H9 (cell line): ENCODE data around the gene SPDYE4. TPM values are rescaled to one million over a fixed set of nuclear protein-coding genes. Genes with fewer than 3 reads are reported as not detected.

Experiments used
- DNase-seq: peaks from one replicate; pipeline ENCODE4 v3.0.0-alpha.2; 2017
- H2AFZ ChIP-seq: one replicate; pipeline ENCODE4 v1.6.1; 2013; ENCODE audit warnings: mild to moderate bottlenecking, low read length, control low read depth, moderate library complexity
- H2AK5ac ChIP-seq: 2 replicates; pipeline ENCODE4 v1.6.1; 2013; ENCODE audit warnings: low read length, control low read depth, mixed read lengths; ENCODE audit not compliant: insufficient read length
- H2BK120ac ChIP-seq: one replicate; pipeline ENCODE4 v1.6.1; 2013; ENCODE audit warnings: low read depth, mild to moderate bottlenecking, low read length, control low read depth, inconsistent platforms; ENCODE audit not compliant: poor library complexity, severe bottlenecking
- H2BK12ac ChIP-seq: 2 replicates; pipeline ENCODE4 v1.6.1; 2013; ENCODE audit warnings: low read length, control low read depth, mixed read lengths, low read depth; ENCODE audit not compliant: insufficient read length
- H2BK15ac ChIP-seq: 2 replicates; pipeline ENCODE4 v1.6.1; 2013; ENCODE audit warnings: low read depth, low read length, control low read depth
- H2BK20ac ChIP-seq: one replicate; pipeline ENCODE4 v1.6.1; 2013; ENCODE audit warnings: low read depth, mild to moderate bottlenecking, low read length, control low read depth, inconsistent platforms; ENCODE audit not compliant: poor library complexity, severe bottlenecking
- H2BK5ac ChIP-seq: 2 replicates; pipeline ENCODE4 v1.6.1; 2013; ENCODE audit warnings: low read length, control low read depth, mixed read lengths; ENCODE audit not compliant: insufficient read length
- H3K14ac ChIP-seq: 2 replicates; pipeline ENCODE4 v1.6.1; 2013; ENCODE audit warnings: low read length, control low read depth; ENCODE audit not compliant: insufficient read depth
- H3K18ac ChIP-seq: 2 replicates; pipeline ENCODE4 v1.6.1; 2013; ENCODE audit warnings: low read depth, mild to moderate bottlenecking, mixed read lengths, low read length, control low read depth; ENCODE audit not compliant: insufficient read length
- H3K23ac ChIP-seq: 2 replicates; pipeline ENCODE4 v1.6.1; 2013; ENCODE audit warnings: low read length, control low read depth, mixed read lengths, low read depth; ENCODE audit not compliant: insufficient read length
- H3K23me2 ChIP-seq: 2 replicates; pipeline ENCODE4 v1.6.1; 2013; ENCODE audit warnings: low read depth, mild to moderate bottlenecking, mixed read lengths, low read length, control low read depth; ENCODE audit not compliant: insufficient read length, poor library complexity, severe bottlenecking
- H3K27ac ChIP-seq: 2 replicates; pipeline ENCODE4 v1.5.1; 2013; ENCODE audit warnings: low read length, control low read depth, mixed read lengths, low read depth; ENCODE audit not compliant: insufficient read length
- H3K27me3 ChIP-seq: 2 replicates; pipeline ENCODE4 v1.6.1; 2013; ENCODE audit warnings: low read length, control low read depth, inconsistent platforms; ENCODE audit not compliant: insufficient read depth
- H3K4ac ChIP-seq: 2 replicates; pipeline ENCODE4 v1.6.1; 2013; ENCODE audit warnings: low read depth, mild to moderate bottlenecking, control low read depth, inconsistent platforms, low read length, moderate library complexity
- H3K4me1 ChIP-seq: 2 replicates; pipeline ENCODE4 v1.6.1; 2013; ENCODE audit warnings: low read length, control low read depth, inconsistent platforms; ENCODE audit not compliant: insufficient read depth
- H3K4me2 ChIP-seq: 2 replicates; pipeline ENCODE4 v1.6.1; 2013; ENCODE audit warnings: low read length, control low read depth, mixed read lengths; ENCODE audit not compliant: insufficient read length, insufficient read depth
- H3K56ac ChIP-seq: 2 replicates; pipeline ENCODE4 v1.6.1; 2013; ENCODE audit warnings: low read depth, mild to moderate bottlenecking, mixed read lengths, low read length, control low read depth; ENCODE audit not compliant: insufficient read length
- H3K79me1 ChIP-seq: 2 replicates; pipeline ENCODE4 v1.6.1; 2013; ENCODE audit warnings: low read depth, mild to moderate bottlenecking, moderate library complexity, low read length, control low read depth, inconsistent platforms; ENCODE audit not compliant: insufficient read depth, poor library complexity, severe bottlenecking
- H3K79me2 ChIP-seq: 2 replicates; pipeline ENCODE4 v1.6.1; 2013; ENCODE audit warnings: low read length, control low read depth, inconsistent platforms; ENCODE audit not compliant: insufficient read depth
- H3K9ac ChIP-seq: 2 replicates; pipeline ENCODE4 v1.6.1; 2013; ENCODE audit warnings: low read length, control low read depth, mixed read lengths; ENCODE audit not compliant: insufficient read length; ENCODE audit errors: extremely low read depth
- H3K9me3 ChIP-seq: one replicate; pipeline ENCODE4 v1.6.1; 2013; ENCODE audit warnings: low read depth, low read length, inconsistent platforms; ENCODE audit not compliant: control insufficient read depth
- H3T11ph ChIP-seq: one replicate; pipeline ENCODE4 v1.6.1; 2013; ENCODE audit warnings: mild to moderate bottlenecking, low read length, control low read depth, inconsistent platforms
- H4K20me1 ChIP-seq: one replicate; pipeline ENCODE4 v1.6.1; 2013; ENCODE audit not compliant: control insufficient read depth, insufficient read length, insufficient read depth
- H4K5ac ChIP-seq: 2 replicates; pipeline ENCODE4 v1.6.1; 2013; ENCODE audit warnings: low read depth, mild to moderate bottlenecking, mixed read lengths, low read length, control low read depth; ENCODE audit not compliant: insufficient read length
- H4K8ac ChIP-seq: replicated peaks from 2 replicates; pipeline ENCODE4 v1.6.1; 2013; ENCODE audit warnings: low read length, control low read depth, mixed read lengths, low read depth; ENCODE audit not compliant: insufficient read length
- H4K91ac ChIP-seq: 2 replicates; pipeline ENCODE4 v1.6.1; 2013; ENCODE audit warnings: low read depth, mild to moderate bottlenecking, moderate library complexity, mixed read lengths, low read length, control low read depth; ENCODE audit not compliant: insufficient read length
- H3K27ac Mint-ChIP-seq, 3 experiments: 2 replicates in 2 of 3; 3 replicates in 1 of 3; pipeline ENCODE4 v1.8.0; 2020 to 2021; ENCODE audit warnings: mixed read lengths in 3 of 3, mild to moderate bottlenecking in 1 of 3, moderate library complexity in 1 of 3
- H3K27me3 Mint-ChIP-seq: 2 replicates; pipeline ENCODE4 v1.8.0; 2021; ENCODE audit warnings: low read depth, mild to moderate bottlenecking, moderate library complexity, mixed read lengths
- H3K36me3 Mint-ChIP-seq, 3 experiments: 2 replicates in 2 of 3; 3 replicates in 1 of 3; pipeline ENCODE4 v1.8.0; 2020 to 2021; ENCODE audit warnings: low read depth in 3 of 3, mixed read lengths in 3 of 3; ENCODE audit not compliant: insufficient read depth in 1 of 3
- H3K4me1 Mint-ChIP-seq, 2 experiments: 2 replicates each; pipeline ENCODE4 v1.8.0; 2020; ENCODE audit warnings: mixed read lengths in 2 of 2
- H3K4me3 Mint-ChIP-seq, 2 experiments: 2 replicates in 1 of 2; 3 replicates in 1 of 2; pipeline ENCODE4 v1.8.0; 2020 to 2021; ENCODE audit warnings: mild to moderate bottlenecking in 2 of 2, mixed read lengths in 2 of 2, moderate library complexity in 1 of 2
- H3K9me3 Mint-ChIP-seq, 2 experiments: 2 replicates in 1 of 2; 3 replicates in 1 of 2; pipeline ENCODE4 v1.8.0; 2020; ENCODE audit warnings: mild to moderate bottlenecking in 2 of 2, mixed read lengths in 2 of 2, moderate library complexity in 1 of 2
- CTCF ChIP-seq: fragments of 200-600 bp; sonication (generic); conservative IDR thresholded peaks from 3 replicates; pipeline ENCODE4 v1.8.0; 2021; ENCODE audit warnings: antibody characterized with exemption, mild to moderate bottlenecking
- WGBS: extraction: QIAGEN DNeasy Blood & Tissue Kit; methylation state at CpG from one replicate; pipeline ENCODE4 v1.1.7; 2013; ENCODE audit warnings: missing lambda C conversion rate, low lambda C conversion rate, mixed read lengths; ENCODE audit not compliant: insufficient read length; ENCODE audit errors: extremely low coverage; 5-methylcytosine and 5-hydroxymethylcytosine counted together
- total RNA-seq: library from RNA; stranded (reverse); gene quantifications from 2 replicates; pipeline ENCODE4 v1.2.1, GENCODE V29; 2021

The SPDYE4 gene
- total RNA-seq, 1 experiment from 2014 or later, result not detected

- no peak for TF ChIP-seq CTCF
- Mint-ChIP-seq H3K4me1 (peaks cover 7 to 8% of the 10 kb centered on the region in 2 experiments; a peak in 3 of 4 replicates), H3K27me3 (peaks cover 3% of the 10 kb centered on the region; the same call in 1 of the 2 replicates), H3K9me3 (no peaks in the 10 kb centered on the region), H3K36me3 (no peaks in the 10 kb centered on the region), H3K27ac (no peak overlapping the region), H3K4me3 (no peak overlapping the region)
- Histone ChIP-seq H3K4me2 (no peak overlapping the region), H3K14ac (no peak overlapping the region), H2BK5ac (no peak overlapping the region), H2BK120ac (no peak overlapping the region), H3K79me2 (no peaks in the 10 kb centered on the region), H2BK15ac (no peak overlapping the region), H4K91ac (no peak overlapping the region), H3K4ac (no peak overlapping the region), H4K8ac (no peak overlapping the region), H4K20me1 (no peaks in the 10 kb centered on the region), H3K23me2 (no peaks in the 10 kb centered on the region), H4K5ac (no peak overlapping the region), H2AK5ac (no peak overlapping the region), H2AFZ (no peak overlapping the region), H3K27me3 (no peaks in the 10 kb centered on the region), H3K23ac (no peak overlapping the region), H3K18ac (no peak overlapping the region), H3K56ac (no peak overlapping the region), H3K79me1 (no peaks in the 10 kb centered on the region), H3K27ac (no peak overlapping the region), H3K9ac (no peak overlapping the region), H3K9me3 (no peaks in the 10 kb centered on the region), H3K4me1 (no peaks in the 10 kb centered on the region), H2BK12ac (no peak overlapping the region), H3T11ph (no peak overlapping the region), H2BK20ac (no peak overlapping the region)
- no peak for DNase-seq
- no CpG with 5 or more reads among the region's 1 CpG for WGBS
Measured at GRCh38 chr17:8776881-8777280, 18.5 kb upstream of the SPDYE4 start.
